DND-41 (cell line): ENCODE data around the gene CLCN3.

Experiments used
- ATAC-seq: fragments of 200-7000 bp; cut with Tn5 transposase; 3 replicates; pipeline ENCODE4 v1.9.1; 2021; ENCODE audit warnings: low read depth; ENCODE audit not compliant: insufficient read depth
- DNase-seq: peaks from one replicate; pipeline ENCODE4 v3.0.0-alpha.2; 2020
- H2AFZ ChIP-seq: 2 replicates; pipeline ENCODE4 v1.6.0; 2012; ENCODE audit warnings: low read depth, low read length
- H3K27ac ChIP-seq: 2 replicates; pipeline ENCODE4 v1.5.1; 2012; ENCODE audit warnings: low read length, inconsistent platforms
- H3K27me3 ChIP-seq: fragments of 200-600 bp; sonication (generic); 2 replicates; pipeline ENCODE4 v1.6.0; 2012; ENCODE audit warnings: low read length, mild to moderate bottlenecking, inconsistent platforms; ENCODE audit not compliant: insufficient read depth, poor library complexity
- H3K36me3 ChIP-seq: 2 replicates; pipeline ENCODE4 v1.5.1; 2012; ENCODE audit warnings: low read length, inconsistent platforms; ENCODE audit not compliant: insufficient read depth
- H3K4me1 ChIP-seq: 2 replicates; pipeline ENCODE4 v1.5.1; 2012; ENCODE audit warnings: mild to moderate bottlenecking, low read length; ENCODE audit not compliant: insufficient read depth
- H3K4me2 ChIP-seq: 2 replicates; pipeline ENCODE4 v1.6.0; 2012; ENCODE audit warnings: mild to moderate bottlenecking, moderate library complexity, low read length, inconsistent platforms; ENCODE audit not compliant: insufficient read depth
- H3K4me3 ChIP-seq, 2 experiments: fragments of 200-600 bp in 1 of 2; shearing (Covaris generic) in 1 of 2; 2 replicates each; pipeline ENCODE4 v1.5.1; 2012 to 2016; ENCODE audit warnings: inconsistent platforms in 2 of 2, low read length in 2 of 2, mild to moderate bottlenecking in 2 of 2, low read depth in 1 of 2, moderate library complexity in 1 of 2
- H3K79me2 ChIP-seq: 2 replicates; pipeline ENCODE4 v1.6.0; 2012; ENCODE audit warnings: low read length, inconsistent platforms; ENCODE audit not compliant: insufficient read depth
- H3K9ac ChIP-seq: 2 replicates; pipeline ENCODE4 v1.6.0; 2012; ENCODE audit warnings: low read depth, mild to moderate bottlenecking, inconsistent platforms, low read length, moderate library complexity
- H3K9me3 ChIP-seq: 2 replicates; pipeline ENCODE4 v1.5.1; 2012; ENCODE audit warnings: low read length, moderate library complexity, mild to moderate bottlenecking, inconsistent platforms; ENCODE audit not compliant: insufficient read depth, severe bottlenecking
- H4K20me1 ChIP-seq: 2 replicates; pipeline ENCODE4 v1.6.0; 2012; ENCODE audit warnings: low read length; ENCODE audit not compliant: insufficient read depth
- CTCF ChIP-seq: IDR thresholded peaks from 2 replicates; pipeline ENCODE4 v1.5.1; 2012; ENCODE audit warnings: borderline replicate concordance, low read length, moderate library complexity, mild to moderate bottlenecking; ENCODE audit not compliant: poor library complexity, severe bottlenecking; ENCODE audit errors: extremely low read depth
- EZH2 ChIP-seq: IDR thresholded peaks from 3 replicates; pipeline ENCODE4 v1.6.1; 2012; ENCODE audit warnings: borderline replicate concordance, low read depth, mild to moderate bottlenecking, moderate library complexity, low read length, inconsistent platforms; ENCODE audit not compliant: severe bottlenecking

CLCN3 gene

GRCh38 chr4:169698331-169698730 lies 78.0 kb downstream of the CLCN3 start:
- Histone ChIP-seq H3K27me3 (no peaks in the 10 kb centered on the region), H3K4me1 (no peaks in the 10 kb centered on the region), H3K36me3 (peaks cover 42% of the 10 kb centered on the region), H3K4me3 (no peak overlapping the region), H3K27ac (no peak overlapping the region), H4K20me1 (no peaks in the 10 kb centered on the region), H3K4me2 (no peak overlapping the region), H3K9me3 (no peaks in the 10 kb centered on the region), H3K79me2 (no peaks in the 10 kb centered on the region), H3K9ac (no peak overlapping the region), H2AFZ (no peak overlapping the region)
- ATAC-seq (no peak), DNase-seq (no peak)
- no peak for TF ChIP-seq CTCF
- TF ChIP-seq EZH2 = no peak

- Histone ChIP-seq H3K4me1 (no peaks in the 10 kb centered on the region), H3K9me3 (no peaks in the 10 kb centered on the region), H3K4me3 (no peak overlapping the region), H3K4me2 (no peak overlapping the region), H2AFZ (no peak overlapping the region), H3K36me3 (peaks cover 20% of the 10 kb centered on the region), H3K27ac (no peak overlapping the region), H3K79me2 (no peaks in the 10 kb centered on the region), H3K9ac (no peak overlapping the region), H4K20me1 (no peaks in the 10 kb centered on the region), H3K27me3 (no peaks in the 10 kb centered on the region)
- ATAC-seq = no peak
- no peak for DNase-seq
- TF ChIP-seq EZH2 (no peak), CTCF (no peak)
Observed at GRCh38 chr4:169707958-169708643, 87.7 kb downstream of the CLCN3 start.

- ATAC-seq (no peak), DNase-seq (no peak)
- no peaks in the 10 kb centered on the region for H3K79me2 ChIP-seq
- H2AFZ ChIP-seq = no peak overlapping the region
- no peaks in the 10 kb centered on the region for H3K4me1 ChIP-seq
- TF ChIP-seq CTCF (no peak), EZH2 (no peak)
- H3K4me2 ChIP-seq = no peak overlapping the region
- H3K36me3 ChIP-seq = peaks cover 35% of the 10 kb centered on the region
- no peak overlapping the region for H3K4me3 ChIP-seq
- no peaks in the 10 kb centered on the region for H4K20me1 ChIP-seq
- H3K27ac ChIP-seq = no peak overlapping the region
- no peaks in the 10 kb centered on the region for H3K9me3 ChIP-seq
- H3K9ac ChIP-seq = no peak overlapping the region
- H3K27me3 ChIP-seq = no peaks in the 10 kb centered on the region
Observed at GRCh38 chr4:169715826-169716225, 95.4 kb downstream of the CLCN3 start.
